Esophagus squamous epithelium (tissue), 4 donors: ENCODE data around the gene STX5.

Source experiments
- CTCF ChIP-seq, 6 experiments: fragments of 450-650 bp in 4 of 6; fragments of 200-600 bp in 2 of 6; sonication (generic) in 2 of 6; IDR thresholded peaks; one replicate each; pipeline ENCODE4 v1.5.1; 2016 to 2019; ENCODE audit warnings: antibody characterized with exemption in 6 of 6, mild to moderate bottlenecking in 4 of 6, moderate library complexity in 4 of 6
- POLR2A ChIP-seq, 4 donors: fragments of 450-650 bp; IDR thresholded peaks; one replicate each; pipeline ENCODE4 v1.6.1; 2017; ENCODE audit warnings: antibody characterized with exemption in 4 of 4, mild to moderate bottlenecking in 4 of 4, moderate library complexity in 3 of 4

GRCh38 chr11:62787005-62787759 lies 44.7 kb downstream of the STX5 start, which contains the start of gene TMEM179B:
- TF ChIP-seq CTCF (IDR thresholded peaks at IDR 0.05) (peak in 5 of 6 experiments; percentile 22 to 63 (median 38)), POLR2A (IDR thresholded peaks at IDR 0.05) (peak; percentile 52 to 98 (median 94))
